PC-3 (cell line): Measurements from ENCODE around the gene PSAP. TPM values are rescaled to one million over a fixed set of nuclear protein-coding genes. Genes with fewer than 3 reads are reported as not detected.

Source experiments
- ATAC-seq: fragments of 200-7000 bp; cut with Tn5 transposase; 2 replicates; pipeline ENCODE4 v1.9.1; 2020; ENCODE audit warnings: mild to moderate bottlenecking, moderate library complexity
- BruUV-seq: library from RNA; stranded (reverse); fragments of 400-500 nt; replicated peaks from 2 replicates; lab custom pipeline; 2021; lab: Mats Ljungman, UMichigan
- CTCF ChIA-PET: fragments of 300-600 bp; sonication (Branson Sonifier 250); formaldehyde crosslinking; loops from one replicate; lab custom pipeline; 2022; ENCODE audit warnings: antibody characterized with exemption; lab: Charles Lee
- POLR2A ChIA-PET: fragments of 300-600 bp; sonication (Branson Sonifier 250); formaldehyde crosslinking; loops from one replicate; lab custom pipeline; 2022; ENCODE audit warnings: antibody characterized with exemption; ENCODE audit not compliant: unreplicated experiment; lab: Charles Lee
- DNase-seq: peaks from one replicate; pipeline ENCODE4 v3.0.0-alpha.2; 2015
- H2AFZ ChIP-seq: fragments of 300-600 bp; sonication (generic); 2 replicates; pipeline ENCODE4 v1.6.0; 2016; ENCODE audit warnings: antibody characterized with exemption, low read length
- H3F3A ChIP-seq: fragments of 300-600 bp; sonication (generic); one replicate; pipeline ENCODE4 v1.6.0; 2017; ENCODE audit warnings: antibody characterized with exemption, low read length, control low read depth, mild to moderate bottlenecking; ENCODE audit not compliant: unreplicated experiment
- H3K27ac ChIP-seq: fragments of 300-600 bp; sonication (generic); 2 replicates; pipeline ENCODE4 v1.5.1; 2016; ENCODE audit warnings: mild to moderate bottlenecking, low read length
- H3K27me3 ChIP-seq: fragments of 300-600 bp; sonication (generic); 2 replicates; pipeline ENCODE4 v1.6.1; 2016; ENCODE audit warnings: low read length, mixed read lengths
- H3K36me3 ChIP-seq: fragments of 300-600 bp; sonication (generic); 2 replicates; pipeline ENCODE4 v1.6.1; 2016; ENCODE audit warnings: low read depth, mixed run types, low read length, mixed read lengths
- H3K4me1 ChIP-seq: fragments of 300-600 bp; sonication (generic); 2 replicates; pipeline ENCODE4 v1.5.1; 2016; ENCODE audit warnings: low read length; ENCODE audit not compliant: insufficient read depth
- H3K4me2 ChIP-seq: fragments of 300-600 bp; sonication (generic); 2 replicates; pipeline ENCODE4 v1.6.0; 2016; ENCODE audit warnings: low read length
- H3K4me3 ChIP-seq: fragments of 300-600 bp; sonication (generic); 2 replicates; pipeline ENCODE4 v1.5.1; 2016; ENCODE audit warnings: mild to moderate bottlenecking, low read length, mixed read lengths
- H3K79me2 ChIP-seq: fragments of 300-600 bp; sonication (generic); 2 replicates; pipeline ENCODE4 v1.6.1; 2017; ENCODE audit warnings: low read length, mixed read lengths
- H3K9ac ChIP-seq: fragments of 300-600 bp; sonication (generic); 2 replicates; pipeline ENCODE4 v1.6.0; 2016; ENCODE audit warnings: mild to moderate bottlenecking, low read length
- H3K9me2 ChIP-seq: fragments of 300-600 bp; sonication (generic); replicated peaks from 2 replicates; pipeline ENCODE4 v1.6.1; 2016; ENCODE audit warnings: mixed run types, low read length, mixed read lengths
- H3K9me3 ChIP-seq: fragments of 300-600 bp; sonication (generic); 2 replicates; pipeline ENCODE4 v1.6.1; 2016; ENCODE audit warnings: low read length, mixed read lengths
- H4K20me1 ChIP-seq: fragments of 300-600 bp; sonication (generic); 2 replicates; pipeline ENCODE4 v1.6.1; 2016; ENCODE audit warnings: low read length, mixed read lengths
- EZH2 ChIP-seq: fragments of 300-600 bp; sonication (generic); IDR thresholded peaks from one replicate; pipeline ENCODE4 v1.6.1; 2017; ENCODE audit warnings: antibody characterized with exemption, mild to moderate bottlenecking, low read length; ENCODE audit not compliant: unreplicated experiment
- EZH2phosphoT487 ChIP-seq: fragments of 300-600 bp; sonication (generic); IDR thresholded peaks from 2 replicates; pipeline ENCODE4 v1.6.1; 2018; ENCODE audit warnings: mild to moderate bottlenecking, antibody characterized with exemption, low read length, borderline replicate concordance
- intact Hi-C: fragments of 100-400 bp; cut with micrococcal nuclease; formaldehyde crosslinking; loops from 2 replicates; pipeline ENCODE4 v1.9.0; 2023
- total RNA-seq: library from RNA; depleted of rRNA; stranded (reverse); fragments of >200 nt; gene quantifications from 2 replicates; pipeline ENCODE4 v1.2.3, GENCODE V29; 2014
- TF ChIP-seq, protein P1 (sequence below): fragments of 300-600 bp; sonication (generic); conservative IDR thresholded peaks from 2 replicates; pipeline ENCODE4 v1.5.1; 2017; ENCODE audit warnings: antibody characterized with exemption, low read depth, mild to moderate bottlenecking, low read length

The PSAP gene
- total RNA-seq, 1 experiment from 2014 or later, result 334 TPM

DNA sequence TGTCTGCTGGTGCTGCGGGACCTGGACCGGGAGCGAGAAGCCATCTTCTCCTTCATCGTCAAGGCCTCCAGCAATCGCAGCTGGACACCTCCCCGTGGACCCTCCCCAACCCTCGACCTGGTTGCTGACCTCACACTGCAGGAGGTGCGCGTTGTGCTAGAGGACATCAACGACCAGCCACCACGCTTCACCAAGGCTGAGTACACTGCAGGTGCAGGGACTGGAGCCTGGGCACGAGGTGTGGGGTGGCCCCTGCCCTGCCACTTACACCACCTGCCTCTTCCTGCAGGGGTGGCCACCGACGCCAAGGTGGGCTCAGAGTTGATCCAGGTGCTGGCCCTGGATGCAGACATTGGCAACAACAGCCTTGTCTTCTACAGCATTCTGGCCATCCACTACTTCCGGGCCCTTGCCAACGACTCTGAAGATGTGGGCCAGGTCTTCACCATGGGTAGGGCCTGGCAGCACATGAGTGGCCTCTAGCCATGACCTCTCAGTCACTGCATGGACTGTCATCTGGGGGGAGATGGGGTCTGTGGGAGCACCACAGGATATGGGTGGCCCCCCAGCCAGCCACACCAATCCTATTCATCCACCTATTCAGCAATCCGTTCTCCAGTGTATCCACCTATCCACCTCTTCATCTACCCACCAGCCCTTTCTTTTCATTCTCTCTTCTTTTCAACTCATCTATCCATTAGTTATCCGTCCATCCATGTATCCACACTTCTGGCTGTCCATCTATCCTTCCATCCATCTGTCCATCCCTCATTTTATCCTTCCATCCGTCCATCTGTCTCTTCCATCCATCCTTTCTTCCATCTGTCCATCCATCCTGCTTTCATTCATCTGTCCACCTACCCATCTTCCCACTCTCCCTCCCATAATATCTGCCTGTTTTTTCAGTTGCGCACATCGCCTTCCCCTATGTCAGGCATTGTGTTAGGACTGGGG, 43.2 kb downstream of the PSAP start:
- H3K9ac ChIP-seq, result no peak overlapping the region
- no peak for DNase-seq
- TF ChIP-seq EZH2phosphoT487 (no peak), EZH2 (no peak)
- TF ChIP-seq, protein P1, sequence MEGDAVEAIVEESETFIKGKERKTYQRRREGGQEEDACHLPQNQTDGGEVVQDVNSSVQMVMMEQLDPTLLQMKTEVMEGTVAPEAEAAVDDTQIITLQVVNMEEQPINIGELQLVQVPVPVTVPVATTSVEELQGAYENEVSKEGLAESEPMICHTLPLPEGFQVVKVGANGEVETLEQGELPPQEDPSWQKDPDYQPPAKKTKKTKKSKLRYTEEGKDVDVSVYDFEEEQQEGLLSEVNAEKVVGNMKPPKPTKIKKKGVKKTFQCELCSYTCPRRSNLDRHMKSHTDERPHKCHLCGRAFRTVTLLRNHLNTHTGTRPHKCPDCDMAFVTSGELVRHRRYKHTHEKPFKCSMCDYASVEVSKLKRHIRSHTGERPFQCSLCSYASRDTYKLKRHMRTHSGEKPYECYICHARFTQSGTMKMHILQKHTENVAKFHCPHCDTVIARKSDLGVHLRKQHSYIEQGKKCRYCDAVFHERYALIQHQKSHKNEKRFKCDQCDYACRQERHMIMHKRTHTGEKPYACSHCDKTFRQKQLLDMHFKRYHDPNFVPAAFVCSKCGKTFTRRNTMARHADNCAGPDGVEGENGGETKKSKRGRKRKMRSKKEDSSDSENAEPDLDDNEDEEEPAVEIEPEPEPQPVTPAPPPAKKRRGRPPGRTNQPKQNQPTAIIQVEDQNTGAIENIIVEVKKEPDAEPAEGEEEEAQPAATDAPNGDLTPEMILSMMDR, result no peak
- H3K27me3 ChIP-seq, result no peaks in the 10 kb centered on the region
- no peaks in the 10 kb centered on the region for H3K4me1 ChIP-seq
- no peaks in the 10 kb centered on the region for H3K9me2 ChIP-seq
- no peaks in the 10 kb centered on the region for H3K79me2 ChIP-seq
- H3K36me3 ChIP-seq, result no peaks in the 10 kb centered on the region
- CTCF ChIA-PET, result no interaction called here
- H3F3A ChIP-seq, result no peaks in the 10 kb centered on the region
- no peak overlapping the region for H3K27ac ChIP-seq
- no peak overlapping the region for H2AFZ ChIP-seq
- BruUV-seq, result no TSS peak
- H4K20me1 ChIP-seq, result no peaks in the 10 kb centered on the region
- no peaks in the 10 kb centered on the region for H3K9me3 ChIP-seq
- no peak overlapping the region for H3K4me2 ChIP-seq
- intact Hi-C loops, result no loop called here
- no peak overlapping the region for H3K4me3 ChIP-seq
- POLR2A ChIA-PET, result no interaction called here
- ATAC-seq, result no peak

DNA sequence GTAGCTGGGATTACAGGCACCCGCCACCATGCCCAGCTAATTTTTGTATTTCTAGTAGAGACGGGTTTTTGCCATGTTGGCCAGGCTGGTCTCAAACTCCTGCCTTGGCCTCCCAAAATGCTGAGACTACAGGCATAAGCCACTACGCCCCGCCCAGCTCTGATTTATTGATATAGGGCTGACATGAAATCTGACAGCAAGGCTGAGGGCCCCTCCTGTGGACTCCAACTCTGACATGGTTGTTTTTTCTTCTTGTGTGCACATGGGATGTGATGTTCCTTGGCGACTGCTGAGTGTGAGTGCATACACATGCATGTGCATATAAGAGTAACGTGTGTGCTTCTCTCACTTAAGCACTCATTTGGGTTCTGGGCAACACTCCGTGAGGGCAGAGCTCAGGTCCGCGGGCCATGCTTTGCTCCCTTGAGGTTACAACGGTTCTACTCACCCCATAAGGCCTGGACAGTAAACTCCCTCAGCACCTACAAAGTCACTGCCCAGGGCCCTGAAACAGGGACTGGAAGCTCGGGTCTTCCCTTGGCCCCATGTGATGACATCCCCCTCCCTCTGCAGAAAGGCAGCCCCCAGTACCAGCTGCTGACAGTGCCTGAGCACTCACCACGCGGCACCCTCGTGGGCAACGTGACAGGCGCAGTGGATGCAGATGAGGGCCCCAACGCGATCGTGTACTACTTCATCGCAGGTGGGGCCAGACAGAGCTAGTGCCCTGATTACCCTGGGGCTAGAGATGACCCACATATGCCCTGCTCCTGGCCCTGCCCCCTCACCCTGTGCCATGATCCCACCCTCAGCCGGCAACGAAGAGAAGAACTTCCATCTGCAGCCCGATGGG, 44.1 kb downstream of the PSAP start:
- no peaks in the 10 kb centered on the region for H3K36me3 ChIP-seq
- CTCF ChIA-PET, result interaction anchor here (0.6 kb wide), 1 partner anchor 34 kb away, joined by 5 read pairs; no protein-coding TSS in a partner anchor
- no TSS peak for BruUV-seq
- H3K9me2 ChIP-seq, result no peaks in the 10 kb centered on the region
- H2AFZ ChIP-seq, result no peak overlapping the region
- no peaks in the 10 kb centered on the region for H3K79me2 ChIP-seq
- no peaks in the 10 kb centered on the region for H3K9me3 ChIP-seq
- H3K27ac ChIP-seq, result no peak overlapping the region
- no peak overlapping the region for H3K4me2 ChIP-seq
- TF ChIP-seq EZH2 (no peak), EZH2phosphoT487 (no peak)
- TF ChIP-seq, protein P1, result no peak
- intact Hi-C loops, result no loop called here
- no peaks in the 10 kb centered on the region for H3F3A ChIP-seq
- no peaks in the 10 kb centered on the region for H3K4me1 ChIP-seq
- ATAC-seq (no peak), DNase-seq (no peak)
- H4K20me1 ChIP-seq, result no peaks in the 10 kb centered on the region
- no peak overlapping the region for H3K4me3 ChIP-seq
- POLR2A ChIA-PET, result no interaction called here
- H3K9ac ChIP-seq, result no peak overlapping the region
- H3K27me3 ChIP-seq, result no peaks in the 10 kb centered on the region
